T1000 (cell line): ENCODE measurements around the gene GNB2.
"Not testable (repeated sequence)": the region's sequence is repeated elsewhere in the genome, so short reads cannot be mapped to it uniquely, and the experiment has no call there.

Experiments used
- DNase-seq: peaks from one replicate; lab custom pipeline; 2025; ENCODE audit warnings: mixed read lengths; lab: John Stamatoyannopoulos, UW

The GNB2 gene

DNA sequence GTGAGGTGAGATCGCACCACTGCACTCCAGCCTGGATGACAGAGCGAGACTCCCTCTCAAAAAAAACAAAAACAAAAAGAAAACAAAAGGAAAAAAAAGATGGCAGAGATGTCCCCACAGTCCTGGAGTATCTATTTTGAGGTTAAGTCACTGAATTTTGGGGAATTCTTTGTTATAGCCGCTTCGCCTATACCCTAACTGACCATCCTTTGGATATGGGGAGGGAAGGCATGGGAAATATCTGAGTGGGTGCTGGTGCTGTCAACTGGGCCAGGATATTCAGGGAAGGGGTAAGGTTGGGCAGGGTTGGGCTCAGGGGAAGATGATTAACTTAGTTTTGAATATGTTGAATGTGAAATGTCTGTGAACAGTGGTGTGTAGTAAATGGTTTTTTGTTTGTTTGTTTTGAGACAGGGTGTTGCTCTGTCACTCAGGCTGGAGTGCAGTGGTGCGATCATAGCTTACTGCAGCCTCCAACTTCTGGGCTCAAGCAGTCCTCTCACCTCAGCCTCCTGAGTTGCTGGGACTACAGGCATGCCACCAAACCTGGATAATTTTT is 8.3 kb upstream of the GNB2 start:
- DNase-seq, result no peak

DNA sequence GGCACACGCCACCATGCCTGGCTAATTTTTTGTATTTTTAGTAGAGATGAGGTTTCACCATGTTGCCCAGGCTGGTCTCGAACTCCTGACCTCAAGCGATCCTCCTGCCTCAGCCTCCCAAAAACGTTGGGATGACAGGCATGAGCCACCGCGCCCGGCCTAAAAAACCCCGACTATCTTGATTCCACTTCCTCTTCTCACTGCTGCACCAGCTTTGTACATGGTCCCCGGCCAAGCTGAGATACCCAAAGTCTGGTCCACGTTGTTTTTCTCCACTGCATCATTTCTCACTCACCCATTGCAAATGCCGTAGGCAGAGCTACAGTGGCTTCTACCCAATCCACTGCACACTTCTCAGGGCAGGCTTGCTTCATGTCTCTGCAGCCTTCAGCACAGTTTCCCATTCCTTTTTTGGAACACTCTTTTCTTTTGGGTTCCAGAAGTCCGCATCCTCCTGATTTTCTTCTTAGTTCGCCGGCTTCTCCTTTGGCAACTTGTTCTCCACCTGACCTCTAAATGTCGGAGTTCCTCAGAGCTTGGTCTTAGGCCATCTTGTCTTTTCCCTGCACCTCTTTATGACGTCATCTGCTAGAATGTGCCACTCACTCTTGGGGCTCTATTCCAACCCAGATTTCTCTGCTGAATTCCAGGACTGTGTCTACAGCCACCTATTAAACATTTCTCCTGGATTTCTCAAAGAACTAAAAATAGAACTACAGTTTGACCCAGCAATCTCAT is 6.0 kb upstream of the GNB2 start:
- no peak for DNase-seq

DNA sequence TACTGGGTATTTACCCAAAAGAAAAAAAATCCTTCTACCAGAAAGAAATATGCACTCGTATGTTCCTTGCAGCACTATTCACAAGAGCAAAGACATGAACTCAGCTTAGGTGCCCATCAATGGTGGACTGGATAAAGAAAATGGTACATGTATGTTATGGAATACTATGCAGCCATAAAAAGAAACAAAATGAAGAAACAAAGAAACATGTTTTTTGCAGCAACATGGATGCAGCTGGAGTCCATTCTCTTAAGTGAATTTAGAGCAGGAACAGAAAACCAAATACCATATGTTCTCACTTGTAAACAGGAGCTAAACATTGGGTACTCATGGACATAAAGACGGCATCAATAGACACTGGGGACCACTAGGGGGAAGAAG is 5.5 kb upstream of the GNB2 start:
- no peak for DNase-seq

DNA sequence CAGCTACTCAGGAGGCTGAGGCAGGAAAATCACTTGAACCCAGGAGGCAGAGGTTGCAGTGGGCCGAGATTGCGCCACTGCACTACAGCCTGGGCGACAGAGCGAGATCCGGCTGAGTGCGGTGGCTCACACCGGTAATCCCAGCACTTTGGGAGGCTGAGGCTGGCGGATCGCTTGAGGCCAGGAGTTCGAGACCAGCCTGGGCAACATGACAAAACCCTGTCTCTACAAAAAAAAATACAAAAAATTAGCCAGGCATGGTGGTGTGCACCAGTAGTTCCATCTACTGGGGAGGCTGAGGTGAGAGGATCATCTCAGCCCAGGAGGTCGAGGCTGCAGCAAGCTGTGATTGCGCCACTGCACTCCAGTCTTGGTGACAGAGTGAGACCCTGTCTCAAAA is 4.4 kb upstream of the GNB2 start:
- DNase-seq, result not testable (repeated sequence)

DNA sequence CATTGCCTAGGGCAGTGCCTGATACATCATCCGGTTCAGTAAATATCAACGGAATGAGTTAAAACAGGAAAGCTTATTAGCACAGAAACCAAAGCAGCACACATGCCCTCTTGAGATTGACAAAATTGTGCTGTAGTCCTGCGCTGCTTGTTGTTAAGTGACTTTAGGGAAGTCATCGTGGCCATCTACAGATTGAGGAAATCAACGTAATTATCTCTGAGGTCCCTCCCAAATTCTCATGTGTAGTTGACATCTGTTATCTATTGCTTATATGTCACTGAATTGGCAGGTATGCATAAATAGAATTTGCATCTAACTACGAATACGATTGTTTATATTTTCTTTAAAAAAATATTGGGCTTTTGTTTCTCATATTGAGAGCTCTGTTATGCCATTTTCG is 3.5 kb upstream of the GNB2 start:
- no peak for DNase-seq

DNA sequence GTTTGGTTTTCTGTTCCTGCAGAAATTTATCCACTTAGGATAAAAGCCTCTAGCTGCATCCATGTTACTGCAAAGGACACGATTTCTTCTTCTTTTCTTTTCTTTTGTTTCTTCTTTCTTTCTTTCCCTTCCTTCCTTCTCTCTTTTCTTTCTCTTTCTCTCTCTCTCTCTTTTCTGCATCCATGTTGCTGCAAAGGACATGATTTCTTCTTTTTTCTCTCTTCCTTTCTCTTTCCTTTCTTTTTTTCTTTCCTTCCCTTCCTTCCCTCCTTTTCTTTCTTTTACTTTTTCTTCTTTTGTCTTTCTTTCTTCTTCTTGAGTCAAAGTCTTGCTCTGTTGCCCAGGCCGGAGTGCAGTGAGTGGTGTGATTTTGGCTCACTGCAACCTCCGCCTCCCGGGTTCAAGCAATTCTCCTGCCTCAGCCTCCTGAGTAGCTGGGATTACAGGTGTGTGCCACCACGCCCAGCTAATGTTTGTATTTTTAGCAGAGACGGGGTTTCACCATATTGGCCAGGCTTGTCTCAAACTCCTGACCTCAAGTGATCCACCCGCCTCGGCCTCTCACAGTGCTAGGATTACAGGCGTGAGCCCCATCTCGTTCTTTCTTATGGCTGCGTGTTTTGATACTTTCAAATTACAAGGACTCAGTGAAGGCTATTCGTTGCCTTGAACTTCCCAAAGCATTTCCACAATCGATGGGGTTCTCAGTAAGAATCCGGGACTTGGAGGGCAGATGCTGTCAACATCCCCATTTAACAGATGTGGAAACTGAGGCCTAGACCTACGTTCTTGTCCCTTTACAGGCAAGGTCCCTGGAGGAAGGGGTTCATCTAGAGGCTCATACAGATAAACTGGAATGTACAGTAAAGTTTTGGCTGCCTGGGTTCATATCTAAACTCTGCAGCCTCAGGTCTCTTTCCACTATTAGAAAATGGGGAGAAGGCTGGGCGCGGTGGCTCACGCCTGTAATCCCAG is 1.9 kb upstream of the GNB2 start:
- no peak for DNase-seq

DNA sequence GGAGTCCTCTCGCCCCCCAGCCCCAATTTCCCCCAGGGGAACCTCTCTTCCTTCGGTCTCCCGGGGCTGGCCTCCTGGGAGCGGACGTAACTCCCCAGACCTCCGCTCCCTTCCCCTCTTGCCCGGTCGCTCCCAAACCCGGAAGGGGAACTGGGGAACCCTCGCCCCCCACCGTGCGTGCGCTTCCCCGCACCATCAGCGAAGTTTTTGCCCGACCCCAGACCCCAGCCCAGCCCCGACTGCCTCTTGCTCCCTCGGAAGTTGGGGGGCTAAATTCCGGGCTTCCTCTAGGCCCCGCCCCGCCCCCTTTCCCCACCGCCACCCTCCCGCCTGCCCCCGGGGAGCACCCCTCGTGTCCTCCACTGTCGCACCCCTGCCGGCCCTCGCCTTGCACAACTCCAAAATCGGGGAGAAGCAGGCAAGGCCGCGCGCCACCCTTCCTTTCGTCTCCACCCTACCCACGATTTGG is 436 bp downstream of the GNB2 start:
- DNase-seq, result no peak

DNA sequence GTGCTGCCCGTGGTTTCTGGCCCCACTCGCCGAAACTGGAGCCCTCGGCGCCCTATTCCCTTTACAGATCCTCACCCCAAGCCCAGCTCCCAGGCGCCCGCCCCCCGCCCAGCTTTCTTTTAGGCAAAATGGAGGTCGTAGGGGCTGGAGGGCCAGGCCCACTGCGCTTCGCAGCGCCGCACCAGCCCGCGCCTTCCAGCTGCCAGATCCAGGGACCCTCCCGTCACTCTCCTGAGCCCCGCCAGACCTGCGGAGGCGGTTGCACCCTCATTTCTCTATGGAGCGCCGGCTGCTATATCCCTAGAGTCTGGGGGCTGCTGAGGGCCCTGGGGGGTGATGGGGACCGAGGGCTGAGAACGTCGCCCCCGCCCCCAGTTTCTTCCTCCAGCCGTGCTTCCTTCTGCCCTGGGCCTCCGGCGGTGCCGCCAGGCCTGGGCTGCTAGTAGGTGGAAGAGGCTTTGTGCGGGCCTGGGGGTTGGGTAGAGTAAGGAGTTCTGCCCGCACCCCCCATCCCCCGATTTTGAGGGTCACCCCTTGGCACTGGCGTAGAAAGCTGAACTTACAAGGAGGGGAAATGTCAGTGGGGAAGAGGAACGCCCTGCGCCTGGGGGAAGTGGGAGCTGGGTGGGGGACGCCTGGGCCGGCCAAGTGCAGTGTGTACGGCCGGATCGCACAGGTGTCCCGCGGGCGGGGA is 1.0 kb downstream of the GNB2 start:
- DNase-seq, result no peak

DNA sequence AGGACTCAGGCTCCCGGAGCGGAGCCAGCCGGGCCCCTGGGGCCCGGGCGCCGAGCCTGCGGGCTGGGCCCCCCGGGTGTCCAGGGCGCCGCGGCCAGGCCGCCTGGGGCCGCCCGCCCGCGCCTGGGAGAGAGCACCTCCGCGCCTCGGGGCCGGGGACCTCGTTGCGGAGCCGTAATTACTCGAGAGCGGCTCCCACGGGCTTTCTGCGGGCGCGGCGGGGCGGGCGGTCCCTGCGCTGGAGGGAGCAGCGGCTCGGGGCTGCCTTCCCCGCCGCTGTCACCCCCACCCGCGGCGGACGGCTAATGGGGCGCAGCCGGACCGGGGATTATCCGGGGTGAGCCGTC is 1.5 kb downstream of the GNB2 start:
- no peak for DNase-seq

DNA sequence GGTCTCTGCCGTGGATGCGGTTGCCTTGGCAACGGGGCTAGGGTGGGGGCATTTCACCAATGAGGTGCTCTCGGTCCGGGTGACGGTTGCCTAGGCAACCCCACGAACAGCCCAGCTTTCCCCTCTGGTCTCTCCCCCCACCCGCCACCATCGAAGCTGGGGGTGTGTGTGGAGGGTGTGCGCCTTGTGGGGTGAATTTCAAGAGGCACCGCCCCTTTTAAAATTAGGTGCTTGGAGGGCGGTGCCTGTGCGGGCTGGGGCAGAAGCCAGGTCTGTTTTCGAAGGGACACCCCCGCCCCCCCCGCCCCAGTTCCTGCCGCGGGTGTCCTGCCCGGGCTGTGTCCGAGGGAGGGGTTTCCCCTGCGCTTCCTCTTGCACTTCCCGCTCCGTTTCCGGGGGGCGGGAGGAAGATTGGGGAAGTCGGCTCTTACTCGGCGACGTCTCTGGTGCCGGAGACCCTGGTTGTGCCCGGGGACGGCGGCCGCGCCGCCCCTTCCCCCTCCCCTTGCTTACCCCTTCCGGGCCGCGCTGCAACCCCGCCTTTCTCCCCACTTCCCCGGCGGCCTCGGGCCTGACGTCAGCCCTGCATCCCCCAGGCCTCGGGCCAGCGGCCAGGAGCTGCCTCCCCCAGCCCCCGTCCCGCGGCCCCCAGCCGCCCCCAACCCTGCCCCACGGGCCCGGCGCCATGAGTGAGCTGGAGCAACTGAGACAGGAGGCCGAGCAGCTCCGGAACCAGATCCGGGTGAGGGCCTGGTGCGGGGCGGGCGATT is 2.2 kb downstream of the GNB2 start:
- peak; percentile 44 for DNase-seq

DNA sequence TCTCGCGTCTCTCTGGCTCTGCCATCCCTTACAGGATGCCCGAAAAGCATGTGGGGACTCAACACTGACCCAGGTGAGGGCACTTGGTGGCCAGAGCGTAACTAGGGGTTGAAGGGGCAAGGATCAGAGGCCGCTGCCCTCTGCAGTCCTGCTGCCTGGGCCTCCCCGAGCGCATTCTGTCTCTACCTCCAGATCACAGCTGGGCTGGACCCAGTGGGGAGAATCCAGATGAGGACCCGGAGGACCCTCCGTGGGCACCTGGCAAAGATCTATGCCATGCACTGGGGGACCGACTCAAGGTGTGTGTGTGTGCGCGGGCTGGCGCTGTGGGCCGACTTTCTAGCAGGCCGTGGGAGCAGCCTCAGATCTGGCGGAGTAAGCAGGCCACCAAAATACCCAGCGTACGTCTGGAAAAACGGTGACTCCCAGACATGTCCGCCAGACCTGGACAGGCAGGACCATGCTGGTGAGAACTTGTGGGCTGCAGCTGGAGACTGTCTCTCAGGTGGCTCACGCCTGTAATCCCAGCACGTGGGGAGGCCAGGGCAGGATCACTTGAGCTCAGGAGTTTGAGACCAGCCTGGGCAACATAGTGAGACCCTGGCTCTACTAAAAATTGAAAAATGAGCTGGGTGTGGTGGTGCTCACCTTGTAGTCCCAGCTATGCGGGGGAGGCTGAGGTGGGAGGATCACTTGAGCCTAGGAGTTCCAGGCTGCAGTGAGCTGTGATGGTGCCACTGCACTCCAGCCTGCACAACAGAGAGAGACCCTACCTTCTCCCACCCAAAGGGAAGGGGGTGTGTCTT is 3.2 kb downstream of the GNB2 start:
- no peak for DNase-seq

DNA sequence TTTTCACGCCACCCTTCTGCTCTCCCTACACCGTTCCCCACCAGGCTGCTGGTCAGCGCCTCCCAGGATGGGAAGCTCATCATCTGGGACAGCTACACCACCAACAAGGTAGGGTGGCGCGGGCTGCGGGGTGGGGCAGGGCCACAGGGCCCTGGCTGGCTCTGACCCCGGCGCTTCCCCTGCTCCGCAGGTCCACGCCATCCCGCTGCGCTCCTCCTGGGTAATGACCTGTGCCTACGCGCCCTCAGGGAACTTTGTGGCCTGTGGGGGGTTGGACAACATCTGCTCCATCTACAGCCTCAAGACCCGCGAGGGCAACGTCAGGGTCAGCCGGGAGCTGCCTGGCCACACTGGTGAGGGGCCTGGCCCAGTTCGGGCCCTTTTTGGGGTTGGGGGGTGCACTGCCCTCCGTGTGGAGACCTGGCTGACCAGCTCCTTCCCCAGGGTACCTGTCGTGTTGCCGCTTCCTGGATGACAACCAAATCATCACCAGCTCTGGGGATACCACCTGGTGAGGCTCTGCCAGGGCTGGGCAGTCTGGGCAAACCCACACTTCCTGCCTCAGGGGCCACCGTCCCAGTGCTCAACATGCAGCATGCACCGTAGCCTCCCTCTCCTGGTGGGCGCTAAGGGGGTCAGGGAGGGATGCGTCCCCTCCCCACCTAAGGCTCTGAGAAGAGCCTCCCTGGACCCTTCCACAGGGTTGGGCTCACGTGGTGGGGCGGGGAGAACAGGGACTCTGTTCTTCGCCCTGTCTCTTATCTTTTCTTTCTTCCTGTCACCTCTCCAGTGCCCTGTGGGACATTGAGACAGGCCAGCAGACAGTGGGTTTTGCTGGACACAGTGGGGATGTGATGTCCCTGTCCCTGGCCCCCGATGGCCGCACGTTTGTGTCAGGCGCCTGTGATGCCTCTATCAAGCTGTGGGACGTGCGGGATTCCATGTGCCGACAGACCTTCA is 4.0 kb downstream of the GNB2 start:
- DNase-seq, result no peak

DNA sequence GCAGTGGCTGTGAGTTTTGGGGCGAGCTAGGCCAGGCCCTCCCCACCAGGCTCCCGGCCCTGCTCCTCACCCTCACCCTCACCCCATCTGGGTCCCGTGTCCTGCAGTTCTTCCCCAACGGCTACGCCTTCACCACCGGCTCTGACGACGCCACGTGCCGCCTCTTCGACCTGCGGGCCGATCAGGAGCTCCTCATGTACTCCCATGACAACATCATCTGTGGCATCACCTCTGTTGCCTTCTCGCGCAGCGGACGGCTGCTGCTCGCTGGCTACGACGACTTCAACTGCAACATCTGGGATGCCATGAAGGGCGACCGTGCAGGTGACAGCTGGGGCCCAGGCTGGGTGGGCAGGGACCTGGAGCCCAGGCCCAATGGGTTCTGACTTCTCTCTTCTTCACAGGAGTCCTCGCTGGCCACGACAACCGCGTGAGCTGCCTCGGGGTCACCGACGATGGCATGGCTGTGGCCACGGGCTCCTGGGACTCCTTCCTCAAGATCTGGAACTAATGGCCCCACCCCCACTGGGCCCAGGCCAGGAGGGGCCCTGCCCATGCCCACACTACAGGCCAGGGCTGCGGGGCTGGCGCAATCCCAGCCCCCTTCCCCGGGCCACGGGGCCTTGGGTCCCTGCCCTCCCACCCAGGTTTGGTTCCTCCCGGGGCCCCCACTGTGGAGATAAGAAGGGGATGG is 4.9 kb downstream of the GNB2 start:
- DNase-seq, result no peak

DNA sequence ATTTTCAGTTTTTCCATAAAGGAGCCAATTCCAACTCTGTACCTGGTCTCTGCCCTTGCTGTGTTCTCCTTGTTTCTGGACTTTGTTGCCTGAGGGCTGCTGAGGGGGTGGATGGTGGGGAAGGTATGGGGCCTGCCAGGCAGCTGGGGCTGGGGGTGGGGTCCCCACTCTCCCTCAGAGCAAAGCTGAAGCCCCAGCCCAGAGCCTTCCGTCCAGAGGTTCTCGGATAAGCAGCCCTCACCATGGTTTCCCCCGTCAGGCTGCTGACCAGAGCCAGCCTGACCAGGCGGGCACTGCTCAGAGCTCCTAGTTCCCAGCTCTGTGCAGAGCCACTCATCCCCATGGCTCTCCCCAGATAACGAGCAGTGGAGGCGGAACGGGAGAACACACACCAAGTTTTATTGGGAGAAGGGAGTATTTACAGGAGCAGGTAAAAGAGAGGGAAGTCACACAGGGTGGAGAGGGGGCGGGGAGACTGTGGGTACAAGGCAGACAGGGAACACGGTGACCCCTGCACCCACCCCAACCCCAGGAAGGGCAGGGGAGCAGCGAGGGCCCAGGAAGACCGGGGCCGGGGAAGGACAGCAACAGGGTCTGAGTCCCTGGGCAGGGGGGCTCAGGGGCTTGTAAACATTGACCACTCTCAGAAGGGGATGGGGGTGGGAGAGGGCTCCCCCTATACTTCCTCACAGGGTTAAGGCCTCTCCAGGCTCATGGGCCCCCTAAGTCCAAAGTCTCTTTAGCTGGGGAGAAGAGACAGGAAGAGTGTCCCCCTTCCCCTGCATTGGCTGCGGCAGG is 5.8 kb downstream of the GNB2 start:
- DNase-seq, result no peak

DNA sequence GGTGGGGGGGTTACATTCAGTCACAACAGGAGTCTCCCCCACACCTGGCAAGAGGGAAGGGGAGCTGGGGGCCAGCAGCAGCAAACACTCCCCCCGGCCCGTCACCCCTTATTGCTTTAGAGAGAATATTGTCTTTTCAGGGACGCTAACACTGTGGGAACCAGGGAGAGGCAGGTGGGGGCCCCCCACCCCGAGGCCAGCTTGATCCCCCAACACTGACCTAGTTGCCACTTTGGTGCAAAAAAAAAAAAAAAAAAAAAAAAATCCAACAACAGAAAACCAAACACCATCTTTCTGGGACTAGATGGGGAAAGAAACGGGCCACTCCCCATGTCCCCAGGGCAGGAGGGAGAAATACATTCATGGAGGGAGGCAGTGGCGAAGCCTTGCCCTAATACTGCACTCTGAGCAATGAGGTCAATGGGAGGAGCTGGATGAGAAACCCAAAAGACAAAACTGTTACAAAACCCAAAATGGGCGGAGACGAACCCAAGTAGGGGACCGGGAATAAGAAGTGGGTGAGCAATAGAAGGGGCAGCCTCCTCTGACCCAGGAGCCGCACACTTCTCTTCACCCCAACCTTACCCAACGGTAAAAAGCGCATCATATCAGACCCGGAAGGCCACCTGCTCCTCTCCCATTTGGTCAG is 6.5 kb downstream of the GNB2 start:
- no peak for DNase-seq

DNA sequence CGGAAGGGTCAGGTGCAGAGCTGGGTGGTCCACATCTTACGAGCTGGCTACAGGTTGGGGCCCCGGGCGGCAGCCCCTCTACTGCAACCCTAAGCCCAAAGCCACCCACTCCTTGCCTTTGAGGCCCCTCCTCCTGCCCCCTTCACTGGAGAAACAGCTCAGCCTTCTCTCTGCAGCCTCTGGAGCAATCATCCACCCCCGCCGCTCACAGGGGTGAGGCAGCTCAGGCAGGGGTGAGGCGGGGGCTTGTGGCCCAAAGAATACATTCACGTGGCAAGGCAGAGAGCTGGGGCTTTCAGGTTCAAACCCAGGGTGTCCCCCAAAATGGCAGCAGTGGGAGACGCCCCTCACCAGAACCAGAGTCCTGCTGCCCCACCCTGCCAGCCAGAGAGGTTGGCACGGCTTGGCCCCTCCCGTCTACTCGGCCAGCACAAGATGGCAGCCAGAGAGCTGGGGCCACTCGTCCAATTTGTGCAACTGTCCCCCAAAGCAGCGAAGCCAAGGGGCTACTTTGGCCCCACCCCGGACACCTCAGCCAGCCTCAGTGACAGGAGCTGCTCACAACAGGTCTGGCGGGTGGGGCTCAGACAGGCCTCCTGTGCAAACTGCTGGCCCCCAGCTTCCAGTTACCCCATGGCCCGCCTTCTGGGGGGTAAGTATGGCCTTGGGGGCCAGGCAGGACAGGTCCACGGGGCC is 7.2 kb downstream of the GNB2 start:
- no peak for DNase-seq
